Measurements from ENCODE around the gene FMO5. TPM values are rescaled to one million over a fixed set of nuclear protein-coding genes. Genes with fewer than 3 reads are reported as not detected.
A peak's percentile ranks its signal among the peaks of the same experiment; 100 is the strongest.
"Not testable (repeated sequence)": the region's sequence is repeated elsewhere in the genome, so short reads cannot be mapped to it uniquely, and the experiment has no call there.

FMO5 gene
- total RNA-seq, 1 donor from 2014 or later, result not detected

- no peak for TF ChIP-seq CTCF (IDR thresholded peaks at IDR 0.05; ENCODE audit: insufficient read depth, low read length, severe bottlenecking)
- DNase-seq (ENCODE audit: low read depth) (no peak), FAIRE-seq (no peak)
- Histone ChIP-seq H3K4me3 (ENCODE audit: low read depth, low read length) (peak overlapping the region; percentile 86), H3K36me3 (ENCODE audit: control insufficient read depth, insufficient read depth, low read length) (no peaks in the 10 kb centered on the region), H3K27me3 (ENCODE audit: control insufficient read depth, insufficient read depth, low read length) (no peaks in the 10 kb centered on the region)
These were observed 18.1 kb upstream of the FMO5 start for GRCh38 chr1:147243228-147243685.

GRCh38 chr1:147242449-147243227 is 17.5 kb upstream of the FMO5 start, which contains the start of gene CHD1L:
Gene CHD1L (plus strand): TSS chr1:147242684. CDS start chr1:147242704, 20 bp downstream.
- Histone ChIP-seq H3K36me3 (ENCODE audit: control insufficient read depth, insufficient read depth, low read length) (no peaks in the 10 kb centered on the region), H3K27me3 (ENCODE audit: control insufficient read depth, insufficient read depth, low read length) (no peaks in the 10 kb centered on the region), H3K4me3 (ENCODE audit: low read depth, low read length) (peak within 1 kb of the TSS; percentile 86)
- peak; percentile 99 for TF ChIP-seq CTCF (IDR thresholded peaks at IDR 0.05; ENCODE audit: insufficient read depth, low read length, severe bottlenecking)
- peak; percentile 83 for DNase-seq (ENCODE audit: low read depth)
- no peak for FAIRE-seq

- H3K4me3 ChIP-seq (ENCODE audit: low read depth, low read length), result no peak overlapping the region
- no peak for FAIRE-seq
- H3K36me3 ChIP-seq (ENCODE audit: control insufficient read depth, insufficient read depth, low read length), result no peaks in the 10 kb centered on the region
- no peaks in the 10 kb centered on the region for H3K27me3 ChIP-seq (ENCODE audit: control insufficient read depth, insufficient read depth, low read length)
- TF ChIP-seq CTCF (IDR thresholded peaks at IDR 0.05; ENCODE audit: insufficient read depth, low read length, severe bottlenecking), result no peak
- no peak for DNase-seq (ENCODE audit: low read depth)
These were observed 16.9 kb upstream of the FMO5 start for GRCh38 chr1:147241934-147242448.

- not testable (repeated sequence) for DNase-seq (ENCODE audit: low read depth); FAIRE-seq; H3K36me3 ChIP-seq (ENCODE audit: control insufficient read depth, insufficient read depth, low read length); H3K27me3 ChIP-seq (ENCODE audit: control insufficient read depth, insufficient read depth, low read length); H3K4me3 ChIP-seq (ENCODE audit: low read depth, low read length)
These were observed 15.1 kb upstream of the FMO5 start for GRCh38 chr1:147240131-147240721.

GRCh38 chr1:147238925-147239820 is 14.0 kb upstream of the FMO5 start:
- no peak for FAIRE-seq
- Histone ChIP-seq H3K27me3 (ENCODE audit: control insufficient read depth, insufficient read depth, low read length) (no peaks in the 10 kb centered on the region), H3K36me3 (ENCODE audit: control insufficient read depth, insufficient read depth, low read length) (no peaks in the 10 kb centered on the region), H3K4me3 (ENCODE audit: low read depth, low read length) (no peak overlapping the region)
- no peak for TF ChIP-seq CTCF (IDR thresholded peaks at IDR 0.05; ENCODE audit: insufficient read depth, low read length, severe bottlenecking)
- no peak for DNase-seq (ENCODE audit: low read depth)
